CD1c-positive myeloid dendritic cell (primary cell): ENCODE measurements around the gene RBCK1.
A peak's percentile ranks its signal among the peaks of the same experiment; 100 is the strongest.

ENCODE experiments used
- DNase-seq: peaks from one replicate; pipeline ENCODE4 v3.0.0-alpha.2; 2016; ENCODE audit errors: extremely low spot score

The RBCK1 gene

GRCh38 chr20:407953-408842 lies at the start of gene RBCK1:
TSS of gene RBCK1 (plus strand) at chr20:408299. CDS start at chr20:408758, 459 bp downstream.
- peak; percentile 90 for DNase-seq

GRCh38 chr20:358891-359555 lies 49.1 kb upstream of the RBCK1 start:
- DNase-seq, result no peak

- DNase-seq, result no peak
Measured at GRCh38 chr20:361561-361960, 46.5 kb upstream of the RBCK1 start.

GRCh38 chr20:362271-363254 lies 45.5 kb upstream of the RBCK1 start:
- DNase-seq, result peak; percentile 68

GRCh38 chr20:363319-364078 lies 44.6 kb upstream of the RBCK1 start:
- DNase-seq, result peak; percentile 48

- no peak for DNase-seq
Measured at GRCh38 chr20:364905-365794, 42.9 kb upstream of the RBCK1 start.

GRCh38 chr20:366041-366718 lies 41.9 kb upstream of the RBCK1 start:
- no peak for DNase-seq

- no peak for DNase-seq
Measured at GRCh38 chr20:366719-367485, 41.2 kb upstream of the RBCK1 start.

- DNase-seq, result no peak
Measured at GRCh38 chr20:367486-367887, 40.6 kb upstream of the RBCK1 start.

- DNase-seq, result no peak
Measured at GRCh38 chr20:368915-369314, 39.2 kb upstream of the RBCK1 start.

GRCh38 chr20:370151-370600 lies 37.9 kb upstream of the RBCK1 start:
- no peak for DNase-seq

GRCh38 chr20:370977-371754 lies 36.9 kb upstream of the RBCK1 start:
- no peak for DNase-seq

GRCh38 chr20:371755-372542 lies 36.1 kb upstream of the RBCK1 start:
- DNase-seq, result peak; percentile 76

- peak; percentile 88 for DNase-seq
Measured at GRCh38 chr20:372543-373082, 35.5 kb upstream of the RBCK1 start.

- DNase-seq, result peak; percentile 96
Measured at GRCh38 chr20:373171-373890, 34.8 kb upstream of the RBCK1 start.

GRCh38 chr20:375265-375889 lies 32.7 kb upstream of the RBCK1 start:
- DNase-seq, result no peak
